ENCODE measurements around the gene GNB5. TPM values are rescaled to one million over a fixed set of nuclear protein-coding genes. Genes with fewer than 3 reads are reported as not detected.

Gene GNB5
- total and polyA plus RNA-seq, 12 donors: 4.7 to 12.8 (median 7.6) TPM

GRCh38 chr15:52230073-52230472 is 38.9 kb upstream of the GNB5 start:
- Histone ChIP-seq H3K4me1 (peaks cover 0 to 8% (median 0%) of the 10 kb centered on the region in 9 donors), H3K36me3 (peaks cover 0 to 14% (median 0%) of the 10 kb centered on the region in 9 donors), H3K9me3 (no peaks in the 10 kb centered on the region), H3K27me3 (no peaks in the 10 kb centered on the region), H3K27ac (no peak overlapping the region), H3K4me3 (no peak overlapping the region)
- ATAC-seq (no peak), DNase-seq (no peak)
- TF ChIP-seq CTCF (IDR thresholded peaks at IDR 0.05): no peak
- intact Hi-C loops (cut with DNase I): no loop called here
- WGBS, 2 donors: 88 to 90% methylated on average over 1 of the region's 1 CpG

GRCh38 chr15:52228921-52229320 is 37.7 kb upstream of the GNB5 start:
- peaks cover 0 to 22% (median 0%) of the 10 kb centered on the region in 9 donors for H3K36me3 ChIP-seq
- no peaks in the 10 kb centered on the region for H3K27me3 ChIP-seq
- no peak overlapping the region for H3K4me3 ChIP-seq
- H3K9me3 ChIP-seq: no peaks in the 10 kb centered on the region
- 62 to 67% methylated on average over 8 of the region's 8 CpGs for WGBS, 2 donors
- TF ChIP-seq CTCF (IDR thresholded peaks at IDR 0.05): no peak
- ATAC-seq (no peak), DNase-seq (no peak)
- peaks cover 0 to 7% (median 0%) of the 10 kb centered on the region in 9 donors for H3K4me1 ChIP-seq
- H3K27ac ChIP-seq: no peak overlapping the region
- intact Hi-C loops (cut with DNase I): loop anchor here in 4 of 10 donors (5.0 to 10.0 kb wide), 5 partner anchors 47 to 1483 kb away; no protein-coding TSS in a partner anchor

GRCh38 chr15:52227456-52227855 is 36.3 kb upstream of the GNB5 start:
- no peaks in the 10 kb centered on the region for H3K9me3 ChIP-seq
- peak; percentile 58 to 83 (median 77) for TF ChIP-seq CTCF (IDR thresholded peaks at IDR 0.05)
- ATAC-seq (peak; percentile 67 to 92 (median 82)), DNase-seq (peak in 1 of 2 donors; percentile 63)
- intact Hi-C loops (cut with DNase I): loop anchor here in 4 of 10 donors (5.0 to 10.0 kb wide), 5 partner anchors 45 to 1485 kb away; no protein-coding TSS in a partner anchor
- no peaks in the 10 kb centered on the region for H3K27me3 ChIP-seq
- no peaks in the 10 kb centered on the region for H3K4me1 ChIP-seq
- peaks cover 0 to 34% (median 0%) of the 10 kb centered on the region in 9 donors for H3K36me3 ChIP-seq
- 47 to 48% methylated on average over 5 of the region's 5 CpGs for WGBS, 2 donors
- H3K27ac ChIP-seq: no peak overlapping the region
- H3K4me3 ChIP-seq: no peak overlapping the region

- peaks cover 0 to 37% (median 0%) of the 10 kb centered on the region in 9 donors for H3K36me3 ChIP-seq
- no peak overlapping the region for H3K27ac ChIP-seq
- H3K27me3 ChIP-seq: no peaks in the 10 kb centered on the region
- H3K4me3 ChIP-seq: no peak overlapping the region
- no peak for ATAC-seq
- intact Hi-C loops (cut with DNase I): loop anchor here in 4 of 10 donors (5.0 to 10.0 kb wide), 5 partner anchors 43 to 1487 kb away; no protein-coding TSS in a partner anchor
- no peaks in the 10 kb centered on the region for H3K4me1 ChIP-seq
- H3K9me3 ChIP-seq: no peaks in the 10 kb centered on the region
- TF ChIP-seq CTCF (IDR thresholded peaks at IDR 0.05): no peak
- no peak for DNase-seq
- 91 to 92% methylated on average over 8 of the region's 8 CpGs for WGBS, 2 donors
Measured at GRCh38 chr15:52225230-52225629, 34.0 kb upstream of the GNB5 start.

Measured in heart right ventricle (tissue), 16 donors.